Small intestine (tissue), 16 donors: ENCODE data around the gene SFRP4. TPM values are rescaled to one million over a fixed set of nuclear protein-coding genes. Genes with fewer than 3 reads are reported as not detected.
"Not testable (repeated sequence)": the region's sequence is repeated elsewhere in the genome, so short reads cannot be mapped to it uniquely, and the experiment has no call there.

Source experiments
- DNase-seq, 2 donors: peaks; one replicate each; pipeline versions ENCODE4 v3.0.0 to v3.0.0-alpha.2; 2013
- FAIRE-seq: peaks from 2 replicates; lab custom pipeline; 2012; peaks lifted over from hg19 to GRCh38; lab: Jason Lieb, UNC
- H3K27ac ChIP-seq, 3 donors: one replicate each; pipeline ENCODE4 v1.5.1; 2013; ENCODE audit warnings: low read length in 2 of 3, mild to moderate bottlenecking in 2 of 3, control low read depth in 1 of 3, inconsistent platforms in 1 of 3, low read depth in 1 of 3, moderate library complexity in 1 of 3
- H3K27me3 ChIP-seq, 3 donors: one replicate each; pipeline ENCODE4 v1.6.1; 2013; ENCODE audit warnings: low read length in 3 of 3, inconsistent platforms in 1 of 3; ENCODE audit not compliant: control insufficient read depth in 3 of 3, insufficient read depth in 3 of 3
- H3K36me3 ChIP-seq, 3 donors: one replicate each; pipeline ENCODE4 v1.6.1; 2013; ENCODE audit warnings: low read length in 3 of 3, inconsistent platforms in 1 of 3, low read depth in 1 of 3, mild to moderate bottlenecking in 1 of 3, moderate library complexity in 1 of 3; ENCODE audit not compliant: control insufficient read depth in 3 of 3, insufficient read depth in 2 of 3
- H3K4me1 ChIP-seq, 3 donors: one replicate each; pipeline ENCODE4 v1.6.1; 2013; ENCODE audit warnings: low read length in 2 of 3, inconsistent platforms in 1 of 3, low read depth in 1 of 3, mild to moderate bottlenecking in 1 of 3, moderate library complexity in 1 of 3; ENCODE audit not compliant: control insufficient read depth in 3 of 3, insufficient read depth in 2 of 3
- H3K4me3 ChIP-seq, 3 donors: one replicate each; pipeline ENCODE4 v1.5.1; 2013; ENCODE audit warnings: low read length in 3 of 3, control low read depth in 1 of 3, inconsistent platforms in 1 of 3, low read depth in 1 of 3, mild to moderate bottlenecking in 1 of 3, moderate library complexity in 1 of 3
- H3K9me3 ChIP-seq, 2 donors: one replicate each; pipeline ENCODE4 v1.6.1; 2013; ENCODE audit warnings: low read depth in 1 of 2, low read length in 1 of 2; ENCODE audit not compliant: control insufficient read depth in 2 of 2, insufficient read depth in 1 of 2
- WGBS, 3 donors: extraction: QIAGEN DNeasy Blood & Tissue Kit; methylation state at CpG; one replicate each; pipeline ENCODE4 v1.1.7; 2013; 5-methylcytosine and 5-hydroxymethylcytosine counted together
- long read RNA-seq, 10 donors: transcript quantifications; one replicate each; lab custom pipeline, GENCODE V29; 2026
- polyA plus RNA-seq, 4 donors: library from polyadenylated mRNA; stranded (reverse) in 3 of 4; unstranded in 1 of 4; fragments of 200-250 nt in 3 of 4; fragments of 120-200 nt in 1 of 4; gene quantifications; one replicate each; pipeline versions ENCODE4 v1.2.1 to v1.2.3, GENCODE V29; 2013
- donor health status: healthy with polysubstance abuse.
- donor health status: control.
- donor health status: control.
- donor health status: Bipolar disorder and iron deficiency.
- donor health status: healthy.

SFRP4 gene
- polyA plus RNA-seq = under 1 TPM in 2 of 4 donors, not detected in 2; 0.25 to 0.36 TPM
- long read RNA-seq, donor 1, partial matches to known transcripts = 0 of 1 reads
- long read RNA-seq, donor 1, other reads (novel, unspliced or antisense) = 0 of 1 reads
- long read RNA-seq, donor 2 = 0 reads
- long read RNA-seq, donor 3 = 0 reads
- long read RNA-seq, donor 4 = 0 reads
- long read RNA-seq, donor 5 = 0 reads
- long read RNA-seq, donor 6 = 0 reads
- long read RNA-seq, donor 7, partial matches to known transcripts = 0 of 4 reads
- long read RNA-seq, donor 7, other reads (novel, unspliced or antisense) = 0 of 4 reads
- long read RNA-seq, donor 8 = 0 reads
- long read RNA-seq, donor 9 = 0 reads
- long read RNA-seq, donor 10, partial matches to known transcripts = 0 of 1 reads
- long read RNA-seq, donor 10, other reads (novel, unspliced or antisense) = 0 of 1 reads

DNA sequence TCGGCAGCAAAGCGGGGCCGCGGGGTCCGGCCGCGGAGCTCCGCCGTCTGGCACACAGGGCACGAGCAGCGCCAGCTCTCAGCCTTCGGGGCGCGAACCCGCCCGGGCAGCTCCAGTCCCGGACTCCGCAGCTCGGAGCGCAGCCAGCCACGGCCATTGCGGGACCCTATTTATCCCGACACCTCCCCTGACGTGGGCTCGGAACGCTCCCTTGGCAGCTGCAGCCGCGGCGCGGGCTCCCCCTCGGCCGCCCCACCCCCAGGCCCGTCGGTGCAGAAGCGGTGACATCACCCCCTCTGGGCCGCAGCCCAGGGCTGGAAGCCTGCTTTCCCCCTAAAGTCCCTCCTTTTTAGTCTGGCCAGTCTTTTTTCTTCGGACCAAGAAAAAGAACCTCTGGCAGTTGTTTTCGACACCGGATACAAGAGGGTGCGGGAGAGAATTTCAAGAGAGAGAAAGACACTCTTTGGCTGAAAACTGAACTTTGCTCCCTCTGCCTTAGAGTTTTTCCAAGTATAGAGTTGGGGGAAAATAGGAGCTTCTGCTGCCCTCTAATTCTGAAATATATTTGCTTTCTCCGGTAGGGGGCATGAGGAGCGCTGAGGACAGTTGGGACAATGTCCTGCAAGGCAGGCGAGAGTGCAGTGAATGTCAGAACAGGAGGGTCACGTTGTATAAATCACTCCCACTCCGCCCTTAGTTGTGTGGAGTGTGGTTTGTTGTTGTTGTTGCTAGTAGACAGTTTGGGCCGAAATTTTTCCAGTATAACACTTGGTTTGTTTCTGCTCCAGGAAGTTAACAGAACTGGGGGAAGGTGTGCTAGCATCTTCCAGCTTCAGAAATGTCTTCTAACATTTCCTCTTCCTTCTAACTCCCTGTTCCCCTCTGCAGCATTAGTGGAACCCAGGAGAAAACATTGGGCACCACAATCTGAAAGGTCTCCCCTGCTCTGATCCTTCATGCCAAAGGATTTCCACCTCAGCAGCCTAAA is at the start of gene SFRP4:
SFRP4 (minus strand) TSS at position 145 of the 988 bp plus-strand sequence. CDS start 280 bp downstream, outside the sequence.
- H3K4me1 ChIP-seq = peaks cover 0 to 6% (median 3%) of the 10 kb centered on the region in 3 donors
- WGBS, 3 donors = 1 to 2% (median 1%) methylated on average over 37 to 46 of the region's 46 CpGs
- peaks cover 0 to 46% (median 4%) of the 10 kb centered on the region in 3 donors for H3K27me3 ChIP-seq
- peak; percentile 73 for DNase-seq
- no peaks in the 10 kb centered on the region for H3K9me3 ChIP-seq
- no peak for FAIRE-seq
- H3K4me3 ChIP-seq = peak within 1 kb of the TSS in 2 of 3 donors; percentile 25 to 53
- peak within 1 kb of the TSS in 1 of 3 donors; percentile 14 for H3K27ac ChIP-seq
- H3K36me3 ChIP-seq = no peaks in the 10 kb centered on the region

DNA sequence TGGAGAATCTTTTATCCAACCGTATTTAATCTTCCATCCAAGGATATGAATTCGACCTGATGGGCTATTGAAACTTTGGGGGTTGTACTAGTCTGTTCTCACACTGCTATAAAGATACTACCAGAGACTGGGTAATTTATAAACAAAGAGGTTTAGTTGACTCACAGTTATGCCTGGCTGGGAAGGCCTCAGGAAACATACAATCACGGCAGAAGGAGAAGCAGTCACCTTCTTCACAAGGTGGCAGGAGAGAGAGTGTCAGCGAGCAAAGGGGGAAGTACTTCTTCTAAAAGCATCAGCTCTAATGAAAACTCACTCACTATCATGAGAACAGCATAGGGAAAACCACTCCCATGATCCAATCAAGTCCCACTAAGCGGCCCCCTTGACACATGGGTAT is 47.6 kb upstream of the SFRP4 start:
- WGBS, 3 donors = 67 to 80% (median 74%) methylated on average over 5 of the region's 5 CpGs
- Histone ChIP-seq H3K36me3 (no peaks in the 10 kb centered on the region), H3K27me3 (no peaks in the 10 kb centered on the region), H3K4me1 (no peaks in the 10 kb centered on the region), H3K27ac (no peak overlapping the region), H3K9me3 (no peaks in the 10 kb centered on the region), H3K4me3 (no peak overlapping the region)
- no peak for DNase-seq
- FAIRE-seq = no peak

DNA sequence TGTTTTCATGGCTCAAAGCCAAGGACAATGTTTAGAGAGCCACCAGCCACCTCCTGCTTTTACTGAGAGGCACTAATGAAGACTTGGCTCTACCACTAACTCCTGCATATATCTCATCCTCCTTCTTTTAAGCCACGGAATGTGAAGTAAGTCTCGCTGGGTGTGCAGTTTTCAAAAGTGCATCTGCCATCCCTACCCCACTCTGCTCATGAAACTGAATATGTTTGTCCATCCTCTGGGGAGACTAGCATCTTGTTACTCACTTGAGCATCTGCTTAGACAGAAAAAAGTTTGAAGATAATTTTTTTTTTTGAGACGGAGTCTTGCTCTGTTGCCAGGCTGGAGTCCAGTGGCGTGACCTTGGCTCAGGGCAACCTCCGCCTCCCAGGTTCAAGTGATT is 44.6 kb upstream of the SFRP4 start:
- no peaks in the 10 kb centered on the region for H3K4me1 ChIP-seq
- H3K4me3 ChIP-seq = no peak overlapping the region
- DNase-seq (no peak), FAIRE-seq (no peak)
- no peaks in the 10 kb centered on the region for H3K36me3 ChIP-seq
- 86 to 87% (median 86%) methylated on average over 5 of the region's 5 CpGs for WGBS, 3 donors
- H3K27ac ChIP-seq = no peak overlapping the region
- no peaks in the 10 kb centered on the region for H3K9me3 ChIP-seq
- no peaks in the 10 kb centered on the region for H3K27me3 ChIP-seq

DNA sequence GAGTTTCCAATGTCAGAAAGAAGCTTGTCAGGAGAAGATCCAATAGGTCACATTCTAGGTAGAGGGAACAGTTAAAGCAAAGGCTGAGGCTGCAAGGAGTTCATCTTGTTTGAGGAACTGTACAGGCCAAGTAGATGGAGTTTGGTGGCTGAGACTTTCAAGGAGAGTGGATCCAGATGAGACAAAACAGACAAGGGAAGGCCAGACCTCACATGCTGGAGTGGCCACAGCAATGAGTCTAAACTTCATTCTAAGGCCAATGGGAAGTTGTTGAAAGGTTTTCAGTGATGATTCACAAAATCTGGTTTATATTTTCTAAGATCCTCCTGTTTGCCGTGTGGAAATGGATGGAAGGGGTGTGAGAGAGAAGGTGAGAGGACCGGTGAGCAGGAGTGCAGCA is 43.9 kb upstream of the SFRP4 start:
- DNase-seq = no peak
- FAIRE-seq = no peak
- WGBS, 3 donors = 84 to 91% (median 88%) methylated on average over 2 of the region's 2 CpGs

DNA sequence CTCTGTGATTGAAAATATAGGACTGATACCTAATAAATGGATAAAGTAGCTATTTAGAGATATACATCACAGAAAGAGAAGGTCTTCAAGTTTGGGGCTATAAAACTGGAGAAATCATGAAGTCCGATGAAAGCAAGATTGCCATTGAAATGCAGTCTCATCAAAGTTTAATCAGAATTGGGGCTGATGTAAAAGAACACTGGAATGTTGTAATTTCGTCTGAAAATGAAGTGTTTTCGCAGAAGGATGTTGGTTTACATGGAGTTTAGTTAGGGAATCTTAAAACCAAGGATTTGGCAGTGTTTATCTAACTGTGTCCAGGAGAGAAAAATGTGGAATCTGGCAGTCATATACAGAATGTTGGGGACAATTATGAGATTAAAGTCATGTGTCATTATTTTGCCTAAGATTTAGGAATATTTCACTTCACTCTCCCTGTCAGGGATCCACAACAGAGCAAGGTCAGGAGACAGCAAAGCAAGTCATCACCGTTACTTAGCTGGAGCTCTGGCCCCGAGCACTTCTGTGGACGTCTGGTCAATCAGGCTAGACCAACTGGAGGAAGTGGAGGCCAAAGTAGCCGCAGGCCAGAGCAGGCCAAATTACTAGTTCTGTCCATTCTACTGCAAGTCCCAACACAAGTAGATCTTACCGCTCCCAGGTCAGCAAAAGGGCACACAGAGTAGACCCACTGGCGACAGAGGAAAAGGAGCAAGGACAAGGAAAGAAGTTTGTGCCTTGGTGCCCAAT is 40.8 kb upstream of the SFRP4 start:
- H3K27ac ChIP-seq = no peak overlapping the region
- H3K27me3 ChIP-seq = no peaks in the 10 kb centered on the region
- no peak overlapping the region for H3K4me3 ChIP-seq
- H3K36me3 ChIP-seq = no peaks in the 10 kb centered on the region
- DNase-seq (no peak), FAIRE-seq (no peak)
- no peaks in the 10 kb centered on the region for H3K9me3 ChIP-seq
- H3K4me1 ChIP-seq = no peaks in the 10 kb centered on the region
- 86 to 94% (median 88%) methylated on average over 9 of the region's 9 CpGs for WGBS, 3 donors

More for the DNA sequence above, 43.9 kb upstream of the SFRP4 start:
- Histone ChIP-seq H3K27ac (no peak overlapping the region), H3K36me3 (no peaks in the 10 kb centered on the region), H3K27me3 (no peaks in the 10 kb centered on the region), H3K4me1 (no peaks in the 10 kb centered on the region), H3K9me3 (no peaks in the 10 kb centered on the region), H3K4me3 (no peak overlapping the region)

DNA sequence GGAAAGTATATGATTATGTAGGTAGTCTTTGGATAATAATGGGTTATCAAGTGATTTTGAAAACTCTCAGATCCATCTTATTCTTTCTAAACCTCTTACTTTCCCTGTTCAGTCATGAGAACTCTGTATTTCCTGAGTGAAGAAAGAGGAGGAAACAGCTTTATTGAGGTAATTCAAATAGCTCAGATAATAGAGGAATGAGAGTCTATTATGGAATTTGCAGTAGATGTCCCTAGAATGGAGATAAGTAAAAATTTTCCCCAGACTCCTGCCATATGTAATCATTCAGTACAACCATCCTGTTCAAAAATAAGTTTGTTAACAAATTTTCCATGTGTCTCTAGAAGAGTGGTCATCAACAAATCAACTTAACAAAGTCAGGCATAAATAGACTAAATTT is 40.2 kb upstream of the SFRP4 start:
- H3K27ac ChIP-seq = no peak overlapping the region
- no peaks in the 10 kb centered on the region for H3K36me3 ChIP-seq
- H3K4me3 ChIP-seq = no peak overlapping the region
- no peaks in the 10 kb centered on the region for H3K9me3 ChIP-seq
- no peaks in the 10 kb centered on the region for H3K27me3 ChIP-seq
- no peak for DNase-seq
- FAIRE-seq = no peak
- H3K4me1 ChIP-seq = no peaks in the 10 kb centered on the region

DNA sequence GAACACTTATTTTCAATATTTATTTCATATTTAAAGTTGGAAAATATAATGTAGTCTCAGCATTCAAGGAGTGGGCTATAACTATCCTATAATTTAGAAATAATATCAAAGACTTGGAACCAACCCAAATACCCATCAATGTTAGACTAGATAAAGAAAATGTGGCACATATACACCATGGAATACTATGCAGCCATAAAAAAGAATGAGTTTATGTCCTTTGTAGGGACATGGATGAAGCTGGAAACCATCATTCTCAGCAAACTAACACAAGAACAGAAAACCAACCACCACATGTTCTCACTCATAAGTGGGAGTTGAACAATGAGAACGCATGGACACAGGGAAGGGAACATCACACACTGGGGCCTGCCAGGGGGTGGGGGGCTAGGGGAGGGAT is 37.6 kb upstream of the SFRP4 start:
- H3K4me1 ChIP-seq, H3K4me3 ChIP-seq, H3K27me3 ChIP-seq, H3K36me3 ChIP-seq, DNase-seq, H3K9me3 ChIP-seq, H3K27ac ChIP-seq, FAIRE-seq: not testable (repeated sequence)
- 91 to 100% (median 97%) methylated on average over 1 of the region's 1 CpG for whole genome bisulfite sequencing, 3 donors

DNA sequence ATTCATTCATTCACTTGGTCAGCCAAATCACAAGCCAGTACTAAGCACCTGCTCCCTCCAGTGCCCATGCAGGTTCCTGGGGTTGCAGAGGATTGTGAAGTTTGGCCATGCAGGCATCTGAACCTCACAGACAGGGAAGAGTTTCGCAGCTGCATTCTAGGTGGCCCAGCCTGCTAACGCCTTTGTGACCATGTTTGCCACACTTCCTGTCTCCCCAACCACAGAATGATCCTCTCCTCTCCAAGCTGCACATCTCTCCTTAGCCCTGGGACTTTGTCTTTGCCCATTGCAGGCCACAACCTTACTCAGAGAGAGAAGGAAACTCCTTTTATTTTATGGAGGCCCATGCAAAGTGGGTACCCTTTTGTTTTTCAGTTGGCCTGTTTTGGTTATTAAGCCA is 35.6 kb upstream of the SFRP4 start:
- DNase-seq = no peak
- 66 to 86% (median 69%) methylated on average over 2 of the region's 2 CpGs for WGBS, 3 donors
- H3K27ac ChIP-seq = no peak overlapping the region

More for the DNA sequence above, 35.6 kb upstream of the SFRP4 start:
- Histone ChIP-seq H3K27me3 (no peaks in the 10 kb centered on the region), H3K4me3 (no peak overlapping the region), H3K4me1 (no peaks in the 10 kb centered on the region), H3K9me3 (no peaks in the 10 kb centered on the region), H3K36me3 (peaks cover 0 to 2% (median 0%) of the 10 kb centered on the region in 3 donors)
- no peak for FAIRE-seq
